Naive thymus-derived CD4-positive, alpha-beta T cell (primary cell): ENCODE data around the gene U2AF2. TPM values are rescaled to one million over a fixed set of nuclear protein-coding genes. Genes with fewer than 3 reads are reported as not detected.

Experiments
- ATAC-seq: fragments of 150-1000 bp; cut with Tn5 transposase; 2 replicates; pipeline ENCODE4 v1.10.0; 2021; ENCODE audit warnings: mild to moderate bottlenecking, moderate library complexity
- CTCF ChIA-PET: fragments of 350-600 bp; sonication (Branson Sonifier 250); formaldehyde crosslinking; loops from one replicate; lab custom pipeline; 2021; ENCODE audit warnings: antibody characterized with exemption; lab: Charles Lee
- POLR2A ChIA-PET: fragments of 350-600 bp; sonication (Branson Sonifier 250); formaldehyde crosslinking; loops from one replicate; lab custom pipeline; 2021; ENCODE audit warnings: antibody characterized with exemption, inconsistent platforms; lab: Charles Lee
- DNase-seq, 9 donors: peaks; one replicate each; pipeline versions ENCODE4 v3.0.0 to v3.0.0-alpha.2; 2020 to 2022; ENCODE audit warnings: mixed read lengths in 1 of 9
- H3K27ac ChIP-seq: one replicate; pipeline ENCODE4 v1.7.0; 2013; ENCODE audit warnings: mild to moderate bottlenecking, low read depth, low read length, moderate library complexity
- H3K27me3 ChIP-seq, 2 donors: one replicate each; pipeline ENCODE4 v1.7.0; 2013; ENCODE audit warnings: low read length in 2 of 2, mild to moderate bottlenecking in 2 of 2, moderate library complexity in 2 of 2; ENCODE audit not compliant: control insufficient read depth in 2 of 2, insufficient read depth in 2 of 2
- H3K36me3 ChIP-seq, 3 experiments: 1 replicate in 2 of 3; 2 replicates in 1 of 3; pipeline ENCODE4 v1.7.0; 2013; ENCODE audit warnings: low read length in 3 of 3, mild to moderate bottlenecking in 3 of 3, moderate library complexity in 1 of 3; ENCODE audit not compliant: insufficient read depth in 3 of 3, control insufficient read depth in 2 of 3
- H3K4me1 ChIP-seq, 2 donors: one replicate each; pipeline ENCODE4 v1.7.0; 2013; ENCODE audit warnings: low read length in 2 of 2, mild to moderate bottlenecking in 2 of 2, moderate library complexity in 1 of 2; ENCODE audit not compliant: control insufficient read depth in 2 of 2, insufficient read depth in 2 of 2
- H3K4me3 ChIP-seq: 2 replicates; pipeline ENCODE4 v1.7.0; 2013; ENCODE audit warnings: mild to moderate bottlenecking, low read length
- H3K9me3 ChIP-seq, 3 experiments: 1 replicate in 2 of 3; 2 replicates in 1 of 3; pipeline ENCODE4 v1.7.0; 2013; ENCODE audit warnings: low read length in 3 of 3; ENCODE audit not compliant: control insufficient read depth in 2 of 3
- H3K27ac Mint-ChIP-seq, 9 donors: one replicate each; pipeline ENCODE4 v1.8.0; 2020 to 2022; ENCODE audit warnings: mixed read lengths in 9 of 9, mild to moderate bottlenecking in 8 of 9, moderate library complexity in 5 of 9, inconsistent platforms in 2 of 9
- H3K27me3 Mint-ChIP-seq, 5 donors: one replicate each; pipeline ENCODE4 v1.8.0; 2021 to 2022; ENCODE audit warnings: mixed read lengths in 5 of 5, mild to moderate bottlenecking in 1 of 5
- H3K36me3 Mint-ChIP-seq, 5 donors: one replicate each; pipeline ENCODE4 v1.8.0; 2020 to 2022; ENCODE audit warnings: mixed read lengths in 5 of 5, mild to moderate bottlenecking in 3 of 5, inconsistent platforms in 1 of 5
- H3K4me1 Mint-ChIP-seq, 7 donors: one replicate each; pipeline ENCODE4 v1.8.0; 2020 to 2022; ENCODE audit warnings: mixed read lengths in 7 of 7, mild to moderate bottlenecking in 3 of 7, inconsistent platforms in 1 of 7
- H3K4me3 Mint-ChIP-seq, 10 donors: one replicate each; pipeline ENCODE4 v1.8.0; 2020 to 2022; ENCODE audit warnings: mild to moderate bottlenecking in 10 of 10, mixed read lengths in 10 of 10, moderate library complexity in 6 of 10, inconsistent platforms in 2 of 10
- H3K9me3 Mint-ChIP-seq, 11 donors: one replicate each; pipeline ENCODE4 v1.8.0; 2020 to 2022; ENCODE audit warnings: mixed read lengths in 11 of 11, mild to moderate bottlenecking in 4 of 11, inconsistent platforms in 1 of 11, moderate library complexity in 1 of 11
- intact Hi-C, 2 donors: fragments of 100-400 bp; cut with micrococcal nuclease; formaldehyde crosslinking; loops; one replicate each; pipeline ENCODE4 v1.15.1; 2023
- polyA plus RNA-seq, 2 donors: library from polyadenylated mRNA; unstranded; fragments of 300-500 nt; fragmentation: Illumina TruSeq; gene quantifications; one replicate each; pipeline ENCODE4 v1.2.3, GENCODE V29; 2021
- total RNA-seq, 6 experiments: library from RNA in 5 of 6; stranded (reverse) in 5 of 6; gene quantifications; 1 replicate in 5 of 6; 2 replicates in 1 of 6; pipeline ENCODE4 v1.2.3 and lab custom pipeline; 2021 to 2026

U2AF2 gene
- total and polyA plus RNA-seq, 7 experiments from 2014 or later: 5.7 to 284 (median 256) TPM

- Mint-ChIP-seq H3K36me3 (peaks cover 0 to 22% (median 13%) of the 10 kb centered on the region in 5 donors), H3K4me1 (peaks cover 0 to 8% (median 4%) of the 10 kb centered on the region in 7 donors), H3K9me3 (peaks cover 0 to 2% (median 0%) of the 10 kb centered on the region in 11 donors), H3K27me3 (peaks cover 0 to 6% (median 0%) of the 10 kb centered on the region in 5 donors), H3K27ac (no peak overlapping the region), H3K4me3 (no peak overlapping the region)
- Histone ChIP-seq H3K4me3 (no peak overlapping the region), H3K27me3 (no peaks in the 10 kb centered on the region), H3K27ac (no peak overlapping the region), H3K36me3 (peaks cover 0 to 6% (median 0%) of the 10 kb centered on the region in 3 experiments), H3K9me3 (no peaks in the 10 kb centered on the region), H3K4me1 (no peaks in the 10 kb centered on the region)
- ATAC-seq (no peak), DNase-seq (no peak)
- CTCF ChIA-PET: interaction anchor here (0.5 kb wide), 1 partner anchor 23 kb away, joined by 3 read pairs; no protein-coding TSS in a partner anchor
- POLR2A ChIA-PET: no interaction called here
- intact Hi-C loops: no loop called here
Measured at GRCh38 chr19:55704494-55705245, 49.8 kb downstream of the U2AF2 start.

GRCh38 chr19:55705972-55706371 is 51.1 kb downstream of the U2AF2 start:
- POLR2A ChIA-PET: no interaction called here

GRCh38 chr19:55711719-55712118 is 56.9 kb downstream of the U2AF2 start:
- Mint-ChIP-seq H3K9me3 (peaks cover 0 to 14% (median 0%) of the 10 kb centered on the region in 11 donors), H3K4me1 (peaks cover 0 to 9% (median 5%) of the 10 kb centered on the region in 7 donors), H3K4me3 (no peak overlapping the region), H3K27me3 (peaks cover 0 to 16% (median 3%) of the 10 kb centered on the region in 5 donors), H3K36me3 (peaks cover 0 to 4% (median 0%) of the 10 kb centered on the region in 5 donors), H3K27ac (no peak overlapping the region)
- intact Hi-C loops: no loop called here
- ATAC-seq (no peak), DNase-seq (no peak)
- Histone ChIP-seq H3K36me3 (no peaks in the 10 kb centered on the region), H3K27ac (no peak overlapping the region), H3K27me3 (no peaks in the 10 kb centered on the region), H3K4me1 (no peaks in the 10 kb centered on the region), H3K4me3 (no peak overlapping the region), H3K9me3 (no peaks in the 10 kb centered on the region)
- ChIA-PET POLR2A (no interaction called here), CTCF (no interaction called here)

More at GRCh38 chr19:55705972-55706371, 51.1 kb downstream of the U2AF2 start:
- Histone ChIP-seq H3K27ac (no peak overlapping the region), H3K4me1 (no peaks in the 10 kb centered on the region), H3K27me3 (no peaks in the 10 kb centered on the region), H3K9me3 (no peaks in the 10 kb centered on the region), H3K36me3 (peaks cover 0 to under 1% (median 0%) of the 10 kb centered on the region in 3 experiments), H3K4me3 (no peak overlapping the region)
- DNase-seq: no peak
- H3K36me3 Mint-ChIP-seq: peaks cover 0 to 15% (median 8%) of the 10 kb centered on the region in 5 donors
- intact Hi-C loops: no loop called here
- peaks cover 0 to 7% (median 4%) of the 10 kb centered on the region in 7 donors for H3K4me1 Mint-ChIP-seq
- peaks cover 0 to 2% (median 0%) of the 10 kb centered on the region in 11 donors for H3K9me3 Mint-ChIP-seq
- no peak for ATAC-seq
- H3K27me3 Mint-ChIP-seq: peaks cover 0 to 7% (median 0%) of the 10 kb centered on the region in 5 donors
- H3K27ac Mint-ChIP-seq: peak overlapping the region in 1 of 9 donors; percentile 31
- H3K4me3 Mint-ChIP-seq: no peak overlapping the region
- CTCF ChIA-PET: no interaction called here

- H3K27me3 ChIP-seq: no peaks in the 10 kb centered on the region
- no peaks in the 10 kb centered on the region for H3K9me3 ChIP-seq
- peaks cover 0 to 9% (median 5%) of the 10 kb centered on the region in 7 donors for H3K4me1 Mint-ChIP-seq
- no peaks in the 10 kb centered on the region for H3K36me3 ChIP-seq
- CTCF ChIA-PET: no interaction called here
- no peaks in the 10 kb centered on the region for H3K4me1 ChIP-seq
- H3K9me3 Mint-ChIP-seq: peaks cover 0 to 14% (median 4%) of the 10 kb centered on the region in 11 donors
- peaks cover 0 to 4% (median 0%) of the 10 kb centered on the region in 5 donors for H3K36me3 Mint-ChIP-seq
- H3K27ac ChIP-seq: no peak overlapping the region
- ATAC-seq (no peak), DNase-seq (no peak)
- intact Hi-C loops: no loop called here
- peaks cover 0 to 28% (median 16%) of the 10 kb centered on the region in 5 donors for H3K27me3 Mint-ChIP-seq
- no peak overlapping the region for H3K4me3 ChIP-seq
- H3K27ac Mint-ChIP-seq: peak overlapping the region in 3 of 9 donors; percentile 13 to 77 (median 66)
- peak overlapping the region in 3 of 10 donors; percentile 6 to 30 (median 21) for H3K4me3 Mint-ChIP-seq
- POLR2A ChIA-PET: interaction anchor here (0.6 kb wide), 1 partner anchor 683 kb away, joined by 3 read pairs; no protein-coding TSS in a partner anchor
Measured at GRCh38 chr19:55712804-55713631, 58.2 kb downstream of the U2AF2 start.

- intact Hi-C loops: no loop called here
- Histone ChIP-seq H3K27me3 (no peaks in the 10 kb centered on the region), H3K36me3 (no peaks in the 10 kb centered on the region), H3K4me3 (no peak overlapping the region), H3K27ac (no peak overlapping the region), H3K4me1 (no peaks in the 10 kb centered on the region), H3K9me3 (peaks cover 0 to 10% (median 0%) of the 10 kb centered on the region in 3 experiments)
- Mint-ChIP-seq H3K36me3 (peaks cover 0 to 4% (median 1%) of the 10 kb centered on the region in 5 donors), H3K4me3 (no peak overlapping the region), H3K27me3 (peaks cover 0 to 50% (median 43%) of the 10 kb centered on the region in 5 donors), H3K9me3 (peaks cover 0 to 29% (median 13%) of the 10 kb centered on the region in 11 donors), H3K4me1 (peaks cover 0 to 9% (median 5%) of the 10 kb centered on the region in 7 donors), H3K27ac (no peak overlapping the region)
- ATAC-seq (no peak), DNase-seq (no peak)
- CTCF ChIA-PET: no interaction called here
- POLR2A ChIA-PET: no interaction called here
Measured at GRCh38 chr19:55716531-55716930, 61.7 kb downstream of the U2AF2 start.

- CTCF ChIA-PET: no interaction called here
- H3K27me3 Mint-ChIP-seq: peaks cover 0 to 53% (median 48%) of the 10 kb centered on the region in 5 donors
Measured at GRCh38 chr19:55717251-55717650, 62.4 kb downstream of the U2AF2 start.

More at GRCh38 chr19:55717251-55717650, 62.4 kb downstream of the U2AF2 start:
- Histone ChIP-seq H3K27me3 (no peaks in the 10 kb centered on the region), H3K27ac (no peak overlapping the region), H3K9me3 (peaks cover 0 to 16% (median 0%) of the 10 kb centered on the region in 3 experiments), H3K36me3 (no peaks in the 10 kb centered on the region), H3K4me3 (no peak overlapping the region), H3K4me1 (no peaks in the 10 kb centered on the region)
- peaks cover 7 to 37% (median 21%) of the 10 kb centered on the region in 11 donors for H3K9me3 Mint-ChIP-seq
- DNase-seq (no peak), ATAC-seq (no peak)
- POLR2A ChIA-PET: no interaction called here
- no peak overlapping the region for H3K27ac Mint-ChIP-seq
- H3K4me3 Mint-ChIP-seq: no peak overlapping the region
- intact Hi-C loops: no loop called here
- peaks cover 2 to 11% (median 4%) of the 10 kb centered on the region in 5 donors for H3K36me3 Mint-ChIP-seq
- peaks cover 0 to 8% (median 5%) of the 10 kb centered on the region in 7 donors for H3K4me1 Mint-ChIP-seq
